ENCODE measurements around the gene ARRB2. TPM values are rescaled to one million over a fixed set of nuclear protein-coding genes. Genes with fewer than 3 reads are reported as not detected.

ARRB2 gene
- total RNA-seq, 1 experiment from 2014 or later, result 75.3 TPM

DNA sequence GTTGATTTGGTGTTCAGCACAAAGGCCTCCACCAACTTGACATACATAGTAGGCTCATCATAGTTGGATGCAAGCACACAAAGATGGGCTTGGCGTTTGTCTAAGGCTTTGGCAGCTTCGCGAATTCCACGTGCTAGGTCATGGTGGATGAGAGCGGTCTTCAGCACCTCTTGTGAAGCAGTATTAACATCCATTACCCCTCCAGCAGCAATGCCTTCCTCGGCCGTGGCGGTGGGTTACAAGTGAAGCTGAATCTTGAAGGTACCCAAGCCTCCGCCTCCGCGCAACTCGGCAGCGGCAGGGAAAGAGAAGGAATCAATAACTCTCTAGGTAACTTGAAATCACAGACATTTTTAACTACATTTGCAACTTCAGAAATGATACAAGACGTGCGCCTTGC, 5.4 kb upstream of the ARRB2 start:
- no peak for DNase-seq
- no peak overlapping the region for H3K23ac ChIP-seq (ENCODE audit: insufficient read length, low read depth, low read length)
- WGBS (ENCODE audit: extremely low coverage, insufficient read length, low lambda C conversion rate), result no CpG with 5 or more reads among the region's 15 CpGs

More for the DNA sequence above, 5.4 kb upstream of the ARRB2 start:
- Histone ChIP-seq H3K27me3 (ENCODE audit: insufficient read depth, low read length) (no peaks in the 10 kb centered on the region), H3K4me2 (ENCODE audit: insufficient read depth, insufficient read length, low read length) (peak overlapping the region; percentile 99), H3T11ph (ENCODE audit: low read length) (no peak overlapping the region), H2BK20ac (ENCODE audit: low read depth, low read length, poor library complexity, severe bottlenecking) (no peak overlapping the region), H3K18ac (ENCODE audit: insufficient read length, low read depth, low read length) (no peak overlapping the region), H3K9ac (ENCODE audit: extremely low read depth, insufficient read length, low read length) (no peak overlapping the region), H2BK120ac (ENCODE audit: low read depth, low read length, poor library complexity, severe bottlenecking) (no peak overlapping the region), H3K79me2 (ENCODE audit: insufficient read depth, low read length) (peaks cover 19% of the 10 kb centered on the region; the same call in 1 of the 2 replicates), H3K9me3 (ENCODE audit: control insufficient read depth, low read depth, low read length) (no peaks in the 10 kb centered on the region), H3K27ac (ENCODE audit: insufficient read length, low read depth, low read length) (no peak overlapping the region), H3K79me1 (ENCODE audit: insufficient read depth, low read depth, low read length, poor library complexity, severe bottlenecking) (peaks cover 17% of the 10 kb centered on the region), H2BK12ac (ENCODE audit: insufficient read length, low read depth, low read length) (no peak overlapping the region), H3K4ac (ENCODE audit: low read depth, low read length) (no peak overlapping the region), H4K91ac (ENCODE audit: insufficient read length, low read depth, low read length) (no peak overlapping the region), H3K56ac (ENCODE audit: insufficient read length, low read depth, low read length) (no peak overlapping the region), H2AK5ac (ENCODE audit: insufficient read length, low read length) (no peak overlapping the region), H2BK15ac (ENCODE audit: low read depth, low read length) (no peak overlapping the region), H4K20me1 (ENCODE audit: control insufficient read depth, insufficient read depth, insufficient read length) (no peaks in the 10 kb centered on the region), H2BK5ac (ENCODE audit: insufficient read length, low read length) (no peak overlapping the region), H3K4me1 (ENCODE audit: insufficient read depth, low read length) (no peaks in the 10 kb centered on the region; the same call in 1 of the 2 replicates), H3K14ac (ENCODE audit: insufficient read depth, low read length) (no peak overlapping the region), H3K23me2 (ENCODE audit: insufficient read length, low read depth, low read length, poor library complexity, severe bottlenecking) (peaks cover 13% of the 10 kb centered on the region), H4K5ac (ENCODE audit: insufficient read length, low read depth, low read length) (no peak overlapping the region), H2AFZ (ENCODE audit: low read length) (no peak overlapping the region), H4K8ac (replicated peaks; ENCODE audit: insufficient read length, low read depth, low read length) (no peak overlapping the region)
- Mint-ChIP-seq H3K4me1 (peaks cover 44 to 52% of the 10 kb centered on the region in 2 experiments), H3K27ac (peak overlapping the region in 2 of 3 experiments; percentile 95 to 96; a peak in 3 of 7 replicates), H3K36me3 (ENCODE audit: insufficient read depth in 1 of 3, low read depth in 3 of 3) (peaks cover 4 to 9% (median 9%) of the 10 kb centered on the region in 3 experiments; a peak in 5 of 7 replicates), H3K4me3 (peak overlapping the region; percentile 95), H3K9me3 (peaks cover 0 to 4% of the 10 kb centered on the region in 2 experiments; a peak in 3 of 5 replicates), H3K27me3 (ENCODE audit: low read depth) (peaks cover 6% of the 10 kb centered on the region)
- TF ChIP-seq, protein P1, sequence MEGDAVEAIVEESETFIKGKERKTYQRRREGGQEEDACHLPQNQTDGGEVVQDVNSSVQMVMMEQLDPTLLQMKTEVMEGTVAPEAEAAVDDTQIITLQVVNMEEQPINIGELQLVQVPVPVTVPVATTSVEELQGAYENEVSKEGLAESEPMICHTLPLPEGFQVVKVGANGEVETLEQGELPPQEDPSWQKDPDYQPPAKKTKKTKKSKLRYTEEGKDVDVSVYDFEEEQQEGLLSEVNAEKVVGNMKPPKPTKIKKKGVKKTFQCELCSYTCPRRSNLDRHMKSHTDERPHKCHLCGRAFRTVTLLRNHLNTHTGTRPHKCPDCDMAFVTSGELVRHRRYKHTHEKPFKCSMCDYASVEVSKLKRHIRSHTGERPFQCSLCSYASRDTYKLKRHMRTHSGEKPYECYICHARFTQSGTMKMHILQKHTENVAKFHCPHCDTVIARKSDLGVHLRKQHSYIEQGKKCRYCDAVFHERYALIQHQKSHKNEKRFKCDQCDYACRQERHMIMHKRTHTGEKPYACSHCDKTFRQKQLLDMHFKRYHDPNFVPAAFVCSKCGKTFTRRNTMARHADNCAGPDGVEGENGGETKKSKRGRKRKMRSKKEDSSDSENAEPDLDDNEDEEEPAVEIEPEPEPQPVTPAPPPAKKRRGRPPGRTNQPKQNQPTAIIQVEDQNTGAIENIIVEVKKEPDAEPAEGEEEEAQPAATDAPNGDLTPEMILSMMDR (conservative IDR thresholded peaks at IDR 0.05), result no peak
